GM21619 (cell line): Measurements from ENCODE around the gene TPI1.
A peak's percentile ranks its signal among the peaks of the same experiment; 100 is the strongest.
"Not testable (repeated sequence)": the region's sequence is repeated elsewhere in the genome, so short reads cannot be mapped to it uniquely, and the experiment has no call there.

Experiments used
- ATAC-seq: cut with Tn5 transposase; IDR thresholded peaks from one replicate; pipeline ENCODE4 v1.9.1; 2021; ENCODE audit not compliant: unreplicated experiment

Gene TPI1

DNA sequence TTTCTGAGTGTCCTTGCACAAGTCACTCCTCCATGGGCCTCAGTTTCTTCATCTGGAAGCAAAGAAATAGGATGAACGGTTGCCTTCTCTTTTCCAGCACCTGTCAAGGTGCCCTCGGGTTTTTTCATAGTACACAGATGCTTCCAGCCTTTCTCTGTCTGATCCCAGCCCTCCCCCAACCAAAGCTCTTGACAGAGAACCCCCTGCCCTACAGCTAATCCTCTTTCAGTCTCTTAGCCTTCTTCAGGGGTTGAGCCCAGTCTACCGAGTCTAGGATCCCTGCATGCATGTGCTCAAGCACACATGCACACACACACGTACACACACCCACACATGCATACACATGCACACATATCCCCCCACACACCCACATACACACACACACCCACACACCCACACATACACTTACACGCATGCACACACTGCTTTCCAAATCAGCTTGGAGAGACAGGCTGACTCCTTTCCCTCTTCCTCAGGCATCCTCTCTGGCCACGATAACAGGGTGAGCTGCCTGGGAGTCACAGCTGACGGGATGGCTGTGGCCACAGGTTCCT, 20.9 kb upstream of the TPI1 start:
- ATAC-seq: no peak

DNA sequence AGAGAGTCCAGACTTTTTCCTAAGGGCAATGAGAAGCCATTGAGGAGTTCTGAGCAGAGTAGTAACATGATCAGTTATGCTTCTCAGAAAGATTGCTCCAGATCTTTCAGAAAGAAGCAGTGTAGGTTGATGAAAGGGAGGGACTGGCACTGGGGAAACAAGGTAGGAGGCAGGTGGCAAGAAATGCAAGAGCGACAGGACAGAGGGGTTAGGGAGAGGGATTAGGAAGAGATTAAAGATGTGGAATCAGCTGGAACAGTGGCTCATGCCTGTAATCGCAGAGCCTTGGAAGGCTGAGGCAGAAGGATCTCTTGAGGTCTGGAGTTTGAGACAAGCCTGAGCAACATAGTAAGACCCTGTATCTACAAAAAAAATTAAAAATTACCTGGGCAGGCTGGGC, 19.7 kb upstream of the TPI1 start:
- ATAC-seq: no peak

DNA sequence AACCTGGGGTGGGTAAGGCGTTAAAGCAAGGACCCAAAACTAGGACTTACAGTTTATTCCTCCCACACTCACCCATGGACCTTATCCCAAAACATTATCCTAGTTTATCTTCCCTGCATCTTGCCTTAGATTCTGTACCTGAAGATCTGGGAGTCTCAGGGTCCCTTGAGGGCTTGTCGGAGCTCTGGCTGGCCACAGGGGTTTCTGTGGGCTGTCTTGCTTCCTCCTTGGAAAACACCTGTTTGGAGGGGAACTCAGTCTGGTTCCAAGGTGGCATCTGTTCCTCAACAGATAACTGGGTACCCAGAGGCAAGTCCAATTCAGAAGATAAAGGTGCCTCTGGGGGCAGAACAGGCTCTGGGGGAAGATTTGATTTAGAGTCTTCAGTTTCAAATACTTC, 17.9 kb upstream of the TPI1 start:
- no peak for ATAC-seq

DNA sequence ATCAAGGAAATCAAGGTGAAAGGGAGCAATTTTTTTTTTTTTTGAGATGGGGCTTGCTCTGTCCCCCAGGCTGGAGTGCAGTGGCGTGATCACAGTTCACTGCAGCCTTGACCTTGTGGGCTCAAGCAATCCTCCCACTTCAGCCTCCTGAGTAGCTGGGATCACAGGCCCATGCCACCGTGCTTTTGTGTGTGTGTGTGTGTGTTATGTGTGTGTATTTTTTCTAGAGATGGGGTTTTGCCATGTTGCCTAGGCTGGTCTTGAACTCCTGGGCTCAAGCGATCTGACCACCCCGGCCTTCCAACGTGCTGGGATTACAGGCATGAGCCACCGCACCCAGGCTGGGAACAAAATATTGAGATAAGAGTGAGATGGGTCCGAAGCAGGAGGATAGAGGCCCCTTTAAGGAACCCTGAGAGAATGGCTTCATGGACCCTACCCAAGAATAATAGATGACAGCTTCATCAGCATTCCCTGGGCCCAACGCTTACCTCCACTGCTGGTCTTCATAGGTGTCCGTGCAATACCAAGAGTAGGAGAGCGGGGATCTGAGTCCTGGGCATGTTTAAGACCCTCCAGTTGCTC, 17.3 kb upstream of the TPI1 start:
- ATAC-seq: no peak

DNA sequence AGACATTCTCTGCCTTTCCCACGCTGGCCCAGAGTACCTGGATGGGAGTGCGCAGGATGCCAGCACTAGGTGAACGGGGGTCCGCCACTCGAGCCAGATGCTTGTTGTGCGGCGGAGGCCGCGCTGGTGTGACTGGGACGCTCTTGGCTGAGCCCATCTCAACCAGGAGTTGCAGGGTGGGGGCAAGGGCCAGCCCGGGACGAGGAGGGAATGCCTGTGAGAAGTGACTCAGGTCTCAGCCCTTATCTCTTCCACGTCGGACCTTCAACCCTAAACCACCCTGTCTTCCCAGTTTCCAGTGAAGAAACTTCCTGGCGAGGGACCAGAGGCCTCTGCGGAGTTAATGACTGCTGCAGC, 16.6 kb upstream of the TPI1 start:
- no peak for ATAC-seq

DNA sequence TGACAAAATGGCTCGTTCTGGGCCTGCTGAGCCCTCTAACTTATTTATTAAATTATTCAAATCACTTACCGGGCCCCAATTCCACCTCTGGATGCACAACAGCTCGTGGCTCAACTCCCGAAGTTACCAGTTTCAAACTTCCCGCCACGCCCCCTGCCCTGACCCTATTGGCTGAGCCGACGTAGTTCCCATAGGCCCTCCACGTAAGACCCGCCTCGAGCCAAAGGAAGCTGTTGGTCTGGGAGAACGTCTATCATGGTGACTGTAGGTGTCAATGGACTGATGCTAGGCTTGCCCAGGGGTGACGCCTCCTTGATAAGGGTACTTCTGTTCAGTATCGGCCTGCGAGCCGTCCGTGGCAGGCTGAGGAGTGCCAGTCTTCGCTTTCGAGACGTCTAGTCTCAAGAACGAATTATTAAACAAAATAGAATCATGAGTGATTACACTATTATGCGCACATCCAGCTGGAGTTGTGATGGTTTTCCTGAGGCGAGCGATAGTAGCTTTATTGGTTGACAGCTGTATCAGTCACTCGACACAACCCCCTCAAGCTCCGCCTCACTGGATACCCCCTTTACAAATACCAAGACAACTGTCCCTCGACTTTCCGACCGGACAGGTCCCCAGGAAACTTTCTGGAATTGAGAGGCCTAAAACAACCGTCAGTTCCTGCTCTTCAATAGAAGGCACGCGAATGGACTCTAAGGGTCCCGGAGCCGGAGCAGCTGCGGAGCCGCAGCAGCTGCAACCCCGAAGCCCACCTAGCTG, 16.0 kb upstream of the TPI1 start, which contains the start of gene CDCA3:
CDCA3 (minus strand) TSS at position 134 of the 768 bp plus-strand sequence. CDS start 334 bp downstream, outside the sequence.
- ATAC-seq: peak; percentile 47

DNA sequence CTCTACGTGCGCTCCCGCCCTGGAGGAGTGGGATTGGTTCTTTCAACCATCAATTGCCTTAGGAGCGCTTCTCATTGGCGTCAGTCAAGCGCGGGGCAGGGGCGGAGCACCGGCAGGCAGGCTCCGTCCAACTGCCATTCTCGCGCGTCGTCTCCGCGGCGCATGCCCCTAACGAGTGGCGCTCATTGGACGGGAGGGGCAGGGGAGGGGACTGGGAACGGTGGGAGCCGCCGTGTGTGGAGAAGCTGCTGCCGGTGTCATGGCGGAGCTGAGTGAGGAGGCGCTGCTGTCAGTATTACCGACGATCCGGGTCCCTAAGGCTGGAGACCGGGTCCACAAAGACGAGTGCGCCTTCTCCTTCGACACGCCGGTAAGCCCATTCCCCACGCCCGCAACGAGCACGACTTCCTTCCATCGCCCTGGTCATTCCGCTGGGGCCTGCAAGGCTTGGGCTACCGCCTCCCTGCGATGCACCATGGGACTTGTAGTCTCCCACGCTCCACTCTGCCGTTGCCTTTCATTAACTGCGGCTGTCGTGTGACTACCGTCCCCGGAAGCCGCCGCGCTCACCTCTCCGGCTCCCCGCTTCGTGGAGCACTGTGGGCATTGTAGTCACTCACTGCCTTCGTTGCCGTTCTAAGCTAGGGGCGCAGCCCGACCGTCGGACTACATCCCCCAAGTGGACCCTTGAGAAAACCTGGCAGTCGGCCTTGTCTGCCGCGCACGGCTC, 15.2 kb upstream of the TPI1 start, which contains the start of gene USP5:
USP5 (plus strand) TSS at position 230 of the 730 bp plus-strand sequence; CDS start at position 260, 30 bp downstream.
- ATAC-seq: peak; percentile 70

DNA sequence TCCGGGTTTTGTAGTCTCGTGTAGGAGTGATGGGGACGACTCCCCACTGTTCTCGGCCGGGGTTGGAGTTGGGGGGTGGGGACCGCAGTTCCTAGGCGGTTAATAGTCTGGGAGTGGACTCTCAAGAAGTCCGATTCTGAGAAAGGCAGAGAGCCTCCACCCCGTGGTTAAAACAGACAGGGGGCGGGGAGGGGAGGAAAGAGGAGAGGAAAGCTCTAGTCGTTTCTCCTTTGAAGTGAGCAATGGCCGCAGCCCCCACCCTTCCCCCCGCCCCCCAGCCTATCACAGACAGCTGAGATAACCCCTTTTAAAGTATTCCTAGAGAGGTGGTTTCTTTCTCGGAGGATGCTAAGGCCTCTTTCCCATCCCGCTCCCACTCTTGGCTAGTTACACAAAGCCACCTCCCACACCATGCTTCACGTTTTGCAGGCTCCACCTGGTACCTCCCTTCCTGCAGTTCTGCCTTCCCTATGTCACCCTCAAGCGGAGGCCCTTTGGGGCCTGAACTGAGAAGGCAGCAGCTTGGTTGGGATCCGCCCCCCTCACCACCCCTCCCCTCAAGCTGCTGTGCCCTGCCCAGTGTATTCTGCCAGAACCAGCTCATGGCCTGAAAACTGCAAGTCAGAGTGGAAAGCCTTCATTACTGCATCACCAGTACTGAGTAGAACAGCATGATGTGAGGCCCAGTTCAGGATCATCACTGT, 14.5 kb upstream of the TPI1 start:
- ATAC-seq: no peak

DNA sequence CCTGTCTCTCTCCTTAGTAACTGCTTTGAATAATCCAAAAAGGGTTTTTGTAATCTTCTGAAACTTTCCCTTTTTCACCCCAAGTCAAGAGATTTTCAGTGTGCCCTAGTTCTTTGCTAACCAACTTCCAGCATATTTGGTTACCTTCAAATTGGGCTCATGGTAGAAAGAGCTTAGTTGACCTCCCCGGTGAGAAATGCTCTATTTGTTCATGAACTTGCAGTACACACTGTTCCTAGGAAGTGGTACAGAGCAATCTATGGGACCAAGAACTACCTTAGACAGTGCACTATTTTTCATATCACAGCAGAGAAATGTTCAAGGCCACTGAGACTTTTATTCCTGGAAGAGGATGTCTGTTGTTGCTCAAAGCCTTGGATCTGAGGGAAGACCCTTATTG, 13.7 kb upstream of the TPI1 start:
- no peak for ATAC-seq

DNA sequence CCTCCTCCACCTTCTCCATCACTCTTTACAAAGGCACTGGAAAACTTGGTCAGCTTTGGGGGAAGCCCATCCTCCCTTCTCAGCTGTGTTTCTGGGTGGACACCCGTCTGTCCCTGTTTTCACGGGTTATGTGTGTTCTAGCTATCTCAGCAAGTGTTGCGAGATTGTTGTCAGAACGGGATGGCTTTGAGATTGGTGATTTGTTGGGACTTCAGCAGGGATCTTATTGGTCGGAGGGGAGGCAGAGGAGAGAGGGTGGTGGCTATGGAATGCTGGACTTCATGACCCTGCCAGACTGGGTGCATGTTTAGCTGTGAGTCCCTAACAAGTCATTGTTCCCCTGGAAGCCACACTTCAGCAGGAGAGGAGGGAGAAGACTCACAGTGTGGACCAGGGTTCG, 13.3 kb upstream of the TPI1 start:
- ATAC-seq: no peak

DNA sequence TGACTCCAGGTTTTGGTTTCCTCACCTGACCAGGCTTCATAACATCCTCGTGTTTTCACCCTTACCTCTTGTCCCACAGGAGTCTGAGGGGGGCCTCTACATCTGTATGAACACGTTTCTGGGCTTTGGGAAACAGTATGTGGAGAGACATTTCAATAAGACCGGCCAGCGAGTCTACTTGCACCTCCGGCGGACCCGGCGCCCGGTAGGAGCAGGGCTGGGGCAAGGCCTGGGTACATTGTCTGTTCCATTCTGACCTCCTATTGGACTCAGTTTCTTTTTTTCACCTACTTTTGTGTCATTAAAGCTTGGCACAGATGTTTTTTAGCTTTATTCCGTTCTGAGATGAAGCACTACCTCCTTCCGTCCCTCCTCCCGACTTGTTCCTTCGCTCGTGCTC, 12.0 kb upstream of the TPI1 start:
- no peak for ATAC-seq

DNA sequence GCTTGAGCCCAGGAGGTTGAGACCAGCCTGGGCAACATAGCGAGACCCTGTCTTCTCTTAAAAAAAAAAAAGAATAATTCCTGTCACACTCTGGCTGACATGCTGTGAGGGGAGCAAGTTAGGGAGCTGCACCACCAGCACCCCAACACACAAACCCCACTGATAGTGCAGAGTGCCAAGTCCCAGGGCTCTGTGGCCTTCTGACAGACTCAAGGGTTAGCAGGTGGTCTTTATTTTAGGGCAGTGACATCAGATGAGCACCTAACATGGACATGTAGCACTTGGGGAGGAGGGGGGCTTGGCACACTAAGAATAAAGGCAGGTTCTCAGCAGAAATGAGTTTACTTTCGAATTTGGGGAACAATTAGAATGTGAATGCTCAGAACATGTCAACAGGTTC, 8.5 kb upstream of the TPI1 start:
- ATAC-seq: no peak

DNA sequence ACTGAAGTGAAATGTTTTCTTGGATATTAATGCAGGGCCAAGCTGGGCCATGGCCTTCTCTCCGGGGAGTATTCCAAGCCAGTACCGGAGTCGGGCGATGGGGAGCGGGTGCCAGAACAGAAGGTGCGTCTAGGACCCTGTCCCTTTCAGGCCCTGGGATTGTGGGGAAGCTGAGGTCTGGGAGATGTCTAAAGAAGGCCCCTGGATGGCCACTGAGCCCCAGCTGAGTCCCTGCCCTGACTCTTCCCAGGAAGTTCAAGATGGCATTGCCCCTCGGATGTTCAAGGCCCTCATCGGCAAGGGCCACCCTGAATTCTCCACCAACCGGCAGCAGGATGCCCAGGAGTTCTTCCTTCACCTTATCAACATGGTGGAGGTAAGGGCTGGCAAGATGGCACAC, 7.2 kb upstream of the TPI1 start:
- ATAC-seq: no peak

DNA sequence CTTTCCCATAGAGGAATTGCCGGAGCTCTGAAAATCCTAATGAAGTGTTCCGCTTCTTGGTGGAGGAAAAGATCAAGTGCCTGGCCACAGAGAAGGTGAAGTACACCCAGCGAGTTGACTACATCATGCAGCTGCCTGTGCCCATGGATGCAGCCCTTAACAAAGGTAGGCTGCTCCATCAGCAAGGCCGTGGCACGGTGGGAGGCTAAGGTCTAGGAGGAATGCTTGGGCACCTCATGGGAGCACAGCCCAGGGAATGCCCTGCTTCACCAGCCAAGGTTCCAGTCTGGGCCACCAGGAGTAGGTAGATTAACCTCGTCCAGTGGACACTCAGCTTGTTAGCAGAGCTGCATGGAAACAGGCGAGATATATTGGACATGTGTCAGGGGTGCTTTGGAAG, 6.4 kb upstream of the TPI1 start:
- no peak for ATAC-seq

DNA sequence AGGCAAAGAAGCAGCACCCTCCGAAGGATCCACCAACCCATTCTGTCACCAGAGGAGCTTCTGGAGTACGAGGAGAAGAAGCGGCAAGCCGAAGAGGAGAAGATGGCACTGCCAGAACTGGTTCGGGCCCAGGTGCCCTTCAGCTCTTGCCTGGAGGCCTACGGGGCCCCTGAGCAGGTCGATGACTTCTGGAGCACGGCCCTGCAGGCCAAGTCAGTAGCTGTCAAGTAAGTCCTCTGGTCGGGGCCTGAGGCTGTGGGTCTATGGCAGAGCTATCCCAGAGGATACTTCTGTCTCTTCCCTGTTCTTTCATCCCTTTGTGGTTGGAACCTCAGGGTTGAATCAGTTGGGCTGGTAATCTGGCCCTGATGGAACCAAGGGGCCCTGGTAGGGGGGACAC, 5.9 kb upstream of the TPI1 start:
- ATAC-seq: no peak

DNA sequence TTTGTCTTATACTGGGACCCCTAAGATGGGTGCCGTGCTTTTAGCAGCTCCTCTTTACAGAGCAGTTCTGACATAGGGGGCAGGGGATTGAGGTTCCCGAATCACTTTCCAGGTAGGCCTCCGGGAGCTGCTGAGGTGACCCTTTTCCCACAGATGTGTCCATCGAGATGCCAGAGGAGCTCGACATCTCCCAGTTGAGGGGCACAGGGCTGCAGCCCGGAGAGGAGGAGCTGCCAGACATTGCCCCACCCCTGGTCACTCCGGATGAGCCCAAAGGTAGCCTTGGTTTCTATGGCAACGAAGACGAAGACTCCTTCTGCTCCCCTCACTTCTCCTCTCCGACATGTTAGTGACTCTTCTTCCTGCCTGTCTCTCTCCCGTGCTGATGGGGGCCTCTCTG, 4.3 kb upstream of the TPI1 start:
- no peak for ATAC-seq

DNA sequence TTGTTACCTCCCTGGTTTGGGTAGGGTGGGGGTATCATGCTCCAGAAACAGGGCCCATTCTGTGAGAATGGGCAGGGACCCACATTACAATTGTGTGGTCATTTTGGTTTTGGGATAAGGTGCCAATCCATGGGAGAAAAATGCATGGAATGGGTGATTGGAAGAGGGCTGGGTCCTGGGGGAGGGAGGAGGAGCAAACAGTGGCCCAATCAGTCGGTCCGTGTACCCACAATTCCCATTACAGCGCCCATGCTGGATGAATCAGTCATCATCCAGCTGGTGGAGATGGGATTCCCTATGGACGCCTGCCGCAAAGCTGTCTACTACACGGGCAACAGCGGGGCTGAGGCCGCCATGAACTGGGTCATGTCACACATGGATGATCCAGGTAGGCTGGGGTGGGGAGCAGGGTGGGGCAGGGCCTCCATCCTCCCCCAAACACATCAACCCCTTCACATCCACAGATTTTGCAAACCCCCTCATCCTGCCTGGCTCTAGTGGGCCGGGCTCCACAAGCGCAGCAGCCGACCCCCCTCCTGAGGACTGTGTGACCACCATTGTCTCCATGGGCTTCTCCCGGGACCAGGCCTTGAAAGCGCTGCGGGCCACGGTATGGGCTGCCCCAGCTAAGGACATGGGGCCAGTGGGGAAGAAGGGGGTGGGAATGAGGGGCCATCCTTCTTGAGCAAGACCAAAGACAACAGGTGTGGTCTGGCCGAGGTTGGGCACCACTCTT, 3.6 kb upstream of the TPI1 start:
- no peak for ATAC-seq

DNA sequence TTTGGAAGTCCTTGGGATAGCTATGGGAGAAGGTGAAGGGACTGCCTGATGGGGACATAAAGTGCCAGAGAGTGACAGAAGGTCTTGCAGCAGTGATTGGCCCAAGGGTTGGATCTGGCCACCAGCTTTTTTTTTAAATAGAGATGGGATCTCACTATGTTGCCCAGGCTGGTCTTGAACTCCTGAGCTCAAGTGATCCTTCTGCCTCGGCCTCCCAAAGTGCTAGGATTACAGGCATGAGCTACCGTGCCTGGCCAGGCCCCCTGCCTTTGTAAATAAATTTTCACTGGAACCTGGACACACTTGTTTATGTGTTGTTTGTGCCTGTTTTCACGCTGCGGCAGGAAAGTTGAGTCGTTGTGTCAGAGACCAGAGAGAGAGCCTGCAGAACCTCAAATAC, 2.0 kb upstream of the TPI1 start:
- ATAC-seq: not testable (repeated sequence)

DNA sequence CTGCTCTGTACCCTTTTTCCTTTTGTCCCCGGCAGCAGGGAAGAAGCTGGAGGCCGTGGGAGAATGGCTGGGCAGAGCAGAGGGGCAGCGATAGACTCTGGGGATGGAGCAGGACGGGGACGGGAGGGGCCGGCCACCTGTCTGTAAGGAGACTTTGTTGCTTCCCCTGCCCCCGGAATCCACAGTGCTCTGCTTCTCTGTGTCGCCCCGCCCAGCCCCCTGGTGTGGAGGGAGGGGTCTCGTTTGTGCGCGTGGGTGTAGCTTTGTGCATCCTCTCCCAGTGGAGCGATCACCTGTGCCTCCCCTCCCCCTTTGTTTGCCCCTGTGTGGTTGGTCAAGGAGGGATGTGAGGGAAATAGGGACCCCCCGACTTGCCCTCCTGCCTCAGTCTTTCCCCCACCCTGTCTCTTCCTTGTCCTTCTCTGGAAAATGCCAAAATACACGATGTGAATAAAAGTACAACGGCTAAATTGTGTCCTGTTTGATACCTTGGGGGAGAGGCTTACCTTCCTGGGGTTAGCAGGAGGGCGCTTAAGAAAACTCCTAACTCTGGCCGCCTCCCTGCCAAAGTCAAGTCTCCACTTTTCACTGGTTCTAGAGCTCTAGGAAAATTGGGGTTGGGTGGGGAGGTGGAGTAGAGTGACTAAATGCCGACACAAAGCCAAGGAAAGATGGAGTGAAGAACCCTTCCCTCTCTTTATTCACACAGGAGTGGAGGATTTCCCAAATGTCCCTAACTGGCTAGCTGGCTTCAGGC, 990 bp upstream of the TPI1 start:
- no peak for ATAC-seq

DNA sequence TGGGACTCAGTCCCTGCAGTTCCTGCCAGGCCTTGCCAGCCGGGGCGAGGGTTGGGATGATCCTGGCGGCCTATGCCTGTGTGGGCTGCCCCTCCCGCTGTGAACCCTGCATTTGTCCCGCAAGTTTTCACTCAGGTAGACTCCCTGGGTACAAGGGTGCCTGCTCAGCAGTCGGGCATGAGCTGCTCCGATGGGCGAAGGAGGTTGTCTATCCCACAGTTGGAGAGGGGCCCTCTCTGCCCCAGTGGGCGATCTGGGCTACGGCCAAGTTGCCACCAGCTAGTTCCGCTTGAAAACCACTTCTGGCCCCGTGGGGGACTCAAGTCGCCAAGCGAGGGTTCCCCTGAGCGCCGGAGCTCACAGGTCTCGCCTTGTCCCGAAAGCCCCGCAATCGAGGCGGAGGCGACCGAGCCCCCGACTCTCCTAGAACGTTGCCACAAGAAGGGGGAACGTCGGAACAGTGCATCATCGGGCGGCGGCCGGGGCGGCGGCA, 365 bp upstream of the TPI1 start:
- peak; percentile 7 for ATAC-seq
